GM18870 (cell line): ENCODE results near the gene AACS.

ENCODE experiments used
- ATAC-seq: cut with Tn5 transposase; IDR thresholded peaks from one replicate; pipeline ENCODE4 v1.9.1; 2021; ENCODE audit warnings: moderate library complexity; ENCODE audit not compliant: unreplicated experiment

Gene AACS

DNA sequence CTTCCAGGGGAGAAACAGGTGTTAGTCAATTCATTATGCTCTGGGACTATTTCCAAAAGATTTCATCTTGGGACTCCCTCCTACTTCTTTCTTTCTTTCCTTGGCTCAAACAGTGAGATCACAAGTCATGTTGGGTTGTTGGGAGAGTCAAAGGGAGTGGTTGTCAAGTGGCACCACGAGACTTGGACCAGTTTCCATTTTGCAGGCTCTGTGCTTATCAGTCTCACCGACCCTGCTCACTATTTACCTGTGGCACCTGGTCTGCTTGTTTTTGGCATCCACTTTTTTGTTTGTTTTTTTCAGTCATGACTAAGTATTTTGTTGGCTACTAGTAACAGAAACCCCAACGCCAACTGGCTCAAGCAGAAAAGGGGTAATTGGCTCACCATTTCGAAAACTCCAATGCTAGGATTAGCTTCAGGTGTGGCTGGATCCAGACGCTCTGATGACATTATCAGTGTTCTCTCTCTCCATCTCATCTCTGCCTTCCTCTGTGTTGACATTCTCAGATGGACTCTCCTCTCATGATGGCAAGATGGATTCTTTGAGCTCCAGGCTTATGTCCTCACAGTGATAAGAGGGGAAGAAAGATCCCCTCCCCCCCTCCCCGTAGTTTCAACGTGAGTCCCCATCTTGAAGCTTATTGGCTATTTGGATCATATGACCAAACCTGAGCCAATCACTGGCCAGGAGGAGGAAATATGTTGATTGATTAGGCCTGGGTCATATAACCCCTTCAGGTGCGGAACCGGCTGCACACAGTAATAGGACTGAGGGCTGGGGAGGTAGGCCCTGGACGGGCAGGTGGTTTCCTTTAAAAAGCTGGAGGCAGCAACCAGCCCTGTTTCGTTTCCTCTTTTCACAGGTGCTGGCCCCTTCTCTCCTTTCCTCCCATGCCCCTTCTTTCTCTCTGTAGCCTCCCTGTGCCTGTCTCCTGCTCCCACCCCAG, 84.2 kb downstream of the AACS start:
- ATAC-seq: peak; percentile 97

DNA sequence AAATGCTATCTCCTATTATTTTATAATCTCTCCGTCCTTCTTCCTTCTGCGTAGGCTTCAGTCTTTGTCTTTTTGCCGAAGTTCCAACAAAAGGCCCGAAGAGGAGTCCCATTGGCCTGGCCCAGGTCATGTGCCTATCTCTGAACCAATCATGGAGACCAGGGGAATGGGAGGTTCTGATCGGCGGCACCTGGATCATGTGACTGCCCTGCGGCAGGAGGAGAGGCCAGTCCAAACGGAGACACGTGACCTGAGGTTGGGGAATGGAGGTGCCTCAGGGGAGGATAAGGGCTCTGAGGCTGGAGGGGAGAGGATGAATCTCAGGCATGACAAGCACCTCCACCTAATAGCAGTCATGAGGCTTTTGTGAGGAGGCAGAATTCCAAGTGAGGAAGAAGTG, 86.0 kb downstream of the AACS start:
- ATAC-seq: no peak

DNA sequence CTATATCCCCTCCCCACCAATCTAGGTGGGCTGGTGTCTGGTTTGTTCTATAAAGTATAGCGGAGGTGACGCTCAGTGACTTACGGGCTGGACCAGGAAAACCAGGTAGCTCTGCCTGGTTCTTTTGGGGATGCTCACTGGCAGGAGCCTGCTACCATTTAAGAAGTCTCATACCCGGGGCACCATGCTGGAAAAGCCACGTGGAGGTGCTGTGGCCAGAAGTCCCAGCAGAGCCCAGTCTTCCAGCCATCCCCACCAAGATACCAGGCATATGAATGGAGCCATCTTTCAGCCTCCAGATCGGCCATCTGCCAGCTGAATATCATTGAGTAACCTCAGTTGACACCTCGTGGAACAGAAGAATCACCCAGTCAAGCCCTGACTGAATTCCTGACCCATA, 87.2 kb downstream of the AACS start:
- ATAC-seq: no peak

DNA sequence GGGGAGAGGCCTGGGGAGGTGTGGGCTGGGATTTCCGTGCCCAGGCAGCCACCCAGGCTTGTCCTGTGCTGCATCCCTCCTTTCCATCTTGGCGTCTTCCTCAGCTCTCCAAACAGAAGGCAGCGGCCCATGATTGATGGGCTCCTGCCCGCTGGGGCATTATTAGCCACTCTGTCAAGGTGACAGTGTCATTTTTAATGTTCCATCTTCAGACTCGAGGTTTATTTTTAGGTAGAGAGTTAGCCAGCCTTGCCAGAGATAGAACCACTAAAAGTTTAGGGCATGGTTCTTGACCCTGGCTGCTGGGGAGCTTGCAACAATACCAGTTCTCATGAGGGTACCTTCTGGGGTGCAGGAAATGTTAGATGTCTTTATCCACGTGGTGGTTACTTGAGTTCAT, 90.1 kb downstream of the AACS start:
- no peak for ATAC-seq

DNA sequence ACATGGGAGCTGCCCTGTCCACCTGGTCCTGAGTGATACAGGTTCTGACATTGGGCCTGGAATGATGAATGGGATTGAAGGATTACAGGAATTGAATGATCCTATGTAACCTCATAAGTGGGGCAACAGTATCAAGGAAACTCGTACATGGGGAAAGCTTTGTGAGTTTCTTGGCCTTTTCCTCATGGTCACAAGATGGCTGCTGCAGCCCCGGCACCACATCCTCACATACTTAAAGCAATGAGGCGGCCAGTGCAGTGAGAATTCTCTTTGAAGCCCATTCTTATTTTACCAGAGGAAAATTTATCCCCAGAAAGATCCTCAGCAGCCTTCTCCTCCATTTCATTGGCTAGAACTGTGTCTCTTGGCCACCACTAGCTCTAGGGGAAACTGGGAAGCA, 91.9 kb downstream of the AACS start:
- ATAC-seq: no peak

DNA sequence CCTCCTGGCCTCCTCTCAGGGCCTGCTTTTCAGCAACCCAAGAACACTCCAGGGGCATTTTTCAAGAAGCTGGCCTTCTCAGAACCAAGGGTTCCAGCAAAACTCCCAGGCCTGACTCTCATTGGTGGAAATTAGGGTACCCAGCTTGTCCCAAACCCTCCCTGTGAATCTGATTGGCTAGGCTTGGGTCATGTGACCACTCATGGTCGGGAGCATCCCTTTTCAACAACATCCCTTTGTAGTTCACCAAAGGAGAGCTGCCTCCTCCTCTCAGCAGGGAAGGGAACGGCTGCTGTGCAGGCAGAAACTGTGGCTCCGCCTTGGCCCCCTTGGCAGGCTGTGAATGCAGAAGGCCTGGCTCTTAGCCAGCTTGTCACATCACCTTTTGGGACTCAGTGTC, 94.5 kb downstream of the AACS start:
- ATAC-seq: no peak

DNA sequence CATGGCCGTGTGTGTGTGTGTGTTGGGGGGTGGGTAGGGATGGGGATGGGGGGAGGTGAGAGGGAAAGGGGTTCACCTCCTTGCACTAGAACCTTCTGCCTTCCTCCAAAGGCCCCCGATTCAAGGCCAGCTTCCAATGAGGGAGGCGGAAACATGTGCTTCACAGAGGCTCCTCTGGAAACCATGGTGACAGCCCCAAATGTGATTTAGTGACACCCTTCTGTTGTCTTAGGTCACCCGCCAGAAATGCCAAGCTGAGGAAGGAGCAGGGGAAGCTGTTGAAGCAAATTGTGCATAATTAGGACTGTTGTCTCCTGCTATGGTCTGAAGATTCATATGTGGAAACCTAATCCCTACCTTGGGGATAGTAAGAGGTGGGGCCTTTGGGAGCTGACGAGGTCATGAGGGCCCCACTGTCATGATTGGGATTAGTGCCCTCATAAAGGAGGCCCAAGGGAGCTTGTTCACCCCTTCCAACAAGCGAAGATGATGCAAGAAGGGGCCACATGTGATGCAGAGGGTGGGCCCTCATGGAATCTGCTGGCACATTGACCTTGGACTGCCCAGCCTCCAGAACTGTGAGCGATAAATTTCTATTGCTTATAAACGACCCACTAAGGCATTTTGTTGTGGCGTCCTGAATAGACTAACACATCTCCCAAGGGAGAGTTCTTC, 95.2 kb downstream of the AACS start:
- ATAC-seq: no peak

DNA sequence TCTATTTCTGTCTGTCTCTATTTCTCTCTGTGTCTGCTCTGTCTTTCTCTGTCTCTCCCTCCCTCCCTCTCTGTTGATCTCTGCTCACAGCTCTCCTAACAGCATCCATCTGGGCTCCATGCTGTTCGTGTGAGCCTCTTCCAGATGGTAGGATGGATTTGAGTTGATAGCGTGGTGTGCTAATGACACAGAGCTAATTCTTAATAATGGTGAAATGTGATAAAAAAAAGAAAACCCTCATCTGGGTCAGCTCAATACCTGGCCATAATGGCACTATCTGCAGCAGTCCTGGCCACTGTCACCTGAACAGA, 96.4 kb downstream of the AACS start:
- ATAC-seq: no peak

DNA sequence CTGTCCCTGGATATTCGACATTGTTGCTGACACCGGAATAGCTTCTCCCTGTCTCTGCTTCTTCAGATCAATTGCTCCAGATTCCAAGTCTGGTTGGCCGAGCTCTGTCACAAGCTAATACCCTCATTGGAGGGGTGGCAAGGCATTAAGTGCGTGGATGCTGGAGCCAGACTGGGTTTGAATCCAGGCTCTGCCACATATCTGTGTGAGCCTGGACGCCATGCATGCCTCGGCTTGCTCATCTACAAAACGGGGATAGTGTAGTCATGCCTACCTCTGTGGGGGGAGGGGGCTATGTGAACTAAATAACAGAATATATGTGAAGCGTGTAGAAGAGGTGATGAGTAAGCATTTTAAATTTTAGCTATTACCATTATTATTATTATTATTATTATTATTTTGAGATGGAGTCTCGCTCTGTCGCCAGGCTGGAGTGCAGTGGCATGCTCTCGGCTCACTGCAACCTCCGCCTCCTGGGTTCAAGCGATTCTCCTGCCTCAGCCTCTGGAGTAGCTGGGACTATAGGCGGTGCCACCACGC, 97.3 kb downstream of the AACS start:
- no peak for ATAC-seq

DNA sequence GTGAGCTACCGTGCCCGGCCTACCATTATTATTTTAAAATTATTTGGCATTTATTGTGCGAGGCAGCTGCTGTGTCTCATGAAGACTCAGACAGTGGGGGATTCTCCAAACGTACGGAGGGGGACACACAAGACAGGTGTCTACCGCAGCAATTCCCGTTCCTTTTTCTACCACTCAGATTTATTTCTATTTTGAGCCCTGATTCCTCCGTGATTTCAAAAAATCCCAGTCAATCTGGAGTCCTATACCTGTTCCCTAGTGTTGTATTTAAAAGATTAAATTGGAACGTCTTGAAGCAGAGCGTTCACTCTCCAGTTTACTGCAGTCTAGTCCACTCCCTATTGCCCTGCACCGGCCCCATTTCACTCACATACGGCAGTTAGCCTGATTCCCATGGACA, 97.9 kb downstream of the AACS start:
- ATAC-seq: no peak

DNA sequence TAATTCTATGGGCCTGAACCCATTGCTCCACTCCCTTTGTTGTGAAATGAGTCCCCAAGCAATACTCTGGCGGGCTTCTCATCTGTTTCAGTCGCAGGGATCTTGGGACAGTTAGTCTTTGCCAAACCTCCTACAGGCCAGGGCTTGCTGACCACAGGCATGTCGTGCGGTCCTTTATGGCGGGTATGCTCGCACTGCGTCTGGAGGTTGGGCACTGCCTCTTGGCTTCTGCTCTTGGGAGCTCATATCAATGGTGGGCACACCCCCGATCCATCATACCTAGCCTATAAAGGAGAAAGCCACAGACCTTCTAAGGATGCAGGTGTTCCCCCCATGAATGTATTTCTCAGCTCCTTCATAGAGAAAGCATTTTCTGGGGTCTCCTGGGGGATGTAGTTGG, 99.3 kb downstream of the AACS start:
- ATAC-seq: no peak

DNA sequence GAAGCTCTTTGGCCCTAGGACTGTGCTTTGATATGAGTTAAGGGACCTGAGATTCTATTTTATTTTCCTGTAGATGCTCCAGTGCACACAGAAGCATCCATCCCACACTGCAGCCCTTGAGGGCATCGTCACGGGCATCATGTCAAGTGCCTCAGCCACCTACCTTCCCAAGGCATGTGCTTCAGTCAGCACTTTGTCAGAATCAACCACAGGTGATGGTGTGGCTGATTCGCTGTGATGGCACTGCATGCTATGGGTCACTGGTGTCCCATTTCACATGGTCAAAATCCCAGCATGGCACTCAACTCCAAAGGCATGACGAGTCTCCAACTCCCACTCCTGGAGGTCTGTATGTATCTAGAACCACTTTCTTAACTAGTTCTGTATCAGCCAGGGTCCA, 100.8 kb downstream of the AACS start:
- no peak for ATAC-seq

DNA sequence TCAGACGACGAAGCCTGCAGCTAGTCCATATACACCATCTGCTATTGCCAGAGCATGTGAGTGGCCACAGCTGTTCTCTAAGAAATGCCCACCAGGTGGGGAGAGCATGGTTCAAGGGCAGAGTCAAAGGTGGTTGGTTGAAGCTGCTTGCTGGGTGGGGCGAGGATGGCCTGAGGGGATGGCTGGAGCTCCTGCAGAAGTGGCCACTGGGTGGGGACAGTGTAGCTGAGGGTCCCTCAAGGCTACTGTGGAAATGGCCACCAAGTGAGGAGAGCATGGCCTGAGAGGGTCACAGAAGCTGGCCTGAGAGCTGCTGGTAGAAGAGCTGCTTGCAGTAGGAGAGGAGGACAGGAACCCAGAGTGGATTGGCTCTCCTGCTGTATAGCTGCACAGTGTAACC, 102.4 kb downstream of the AACS start:
- ATAC-seq: no peak

DNA sequence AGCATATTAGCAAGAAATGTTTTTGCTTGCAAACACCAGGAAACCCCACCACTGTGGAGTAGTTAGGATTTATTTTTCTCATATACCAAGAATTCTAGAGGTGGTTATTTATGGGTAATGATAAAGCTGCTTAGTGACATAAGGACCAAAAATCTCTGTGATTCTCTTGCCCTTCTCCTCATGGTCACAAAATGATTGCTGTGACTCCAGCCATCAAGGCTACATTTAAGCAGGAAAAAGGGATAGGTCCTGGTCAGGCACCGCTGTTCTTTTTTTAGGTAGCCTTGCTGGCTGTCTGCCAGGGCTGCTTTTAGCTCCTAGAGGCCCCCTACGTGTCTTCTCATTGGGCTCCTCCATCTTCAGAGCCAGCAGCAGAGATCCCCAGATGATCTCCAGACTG, 104.2 kb downstream of the AACS start:
- ATAC-seq: no peak

DNA sequence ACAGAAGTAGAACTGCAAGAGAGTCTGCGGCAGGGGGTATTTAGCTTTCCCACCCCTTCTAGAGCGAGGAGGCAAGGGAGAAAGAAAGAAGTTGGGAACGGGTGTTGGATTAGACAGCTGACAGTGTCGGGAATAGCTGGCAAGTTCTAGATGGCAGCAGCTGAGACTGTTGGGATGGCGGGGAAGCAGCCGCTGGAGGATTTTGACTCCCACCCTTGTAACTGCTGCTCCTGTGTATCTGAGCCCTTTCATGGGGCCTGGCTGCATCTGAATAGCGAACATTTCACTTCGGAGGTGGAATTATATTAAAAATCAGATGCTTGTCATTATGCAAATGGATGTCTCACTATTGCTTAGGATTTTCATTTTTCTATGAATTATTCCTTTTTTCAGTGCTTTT, 104.6 kb downstream of the AACS start:
- no peak for ATAC-seq

DNA sequence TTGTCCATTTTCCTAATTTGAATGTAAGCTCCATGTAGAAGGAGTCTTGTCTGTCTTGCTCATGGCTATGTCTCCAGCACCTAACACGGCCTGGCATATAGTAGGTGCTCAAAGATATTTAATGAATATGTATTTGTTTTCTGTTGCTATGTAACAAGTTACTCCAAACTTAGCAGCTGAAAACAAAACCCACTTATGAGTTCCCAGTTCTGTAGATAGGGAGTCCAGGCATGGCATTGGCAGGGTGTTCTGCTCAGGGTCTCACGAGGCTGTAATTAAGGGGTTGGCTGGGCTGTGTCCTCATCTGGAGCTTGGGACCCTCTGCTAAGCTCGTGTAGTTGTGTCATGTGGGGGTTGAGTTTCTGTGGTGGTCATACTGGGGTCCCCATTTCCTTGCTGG, 106.0 kb downstream of the AACS start:
- ATAC-seq: no peak

DNA sequence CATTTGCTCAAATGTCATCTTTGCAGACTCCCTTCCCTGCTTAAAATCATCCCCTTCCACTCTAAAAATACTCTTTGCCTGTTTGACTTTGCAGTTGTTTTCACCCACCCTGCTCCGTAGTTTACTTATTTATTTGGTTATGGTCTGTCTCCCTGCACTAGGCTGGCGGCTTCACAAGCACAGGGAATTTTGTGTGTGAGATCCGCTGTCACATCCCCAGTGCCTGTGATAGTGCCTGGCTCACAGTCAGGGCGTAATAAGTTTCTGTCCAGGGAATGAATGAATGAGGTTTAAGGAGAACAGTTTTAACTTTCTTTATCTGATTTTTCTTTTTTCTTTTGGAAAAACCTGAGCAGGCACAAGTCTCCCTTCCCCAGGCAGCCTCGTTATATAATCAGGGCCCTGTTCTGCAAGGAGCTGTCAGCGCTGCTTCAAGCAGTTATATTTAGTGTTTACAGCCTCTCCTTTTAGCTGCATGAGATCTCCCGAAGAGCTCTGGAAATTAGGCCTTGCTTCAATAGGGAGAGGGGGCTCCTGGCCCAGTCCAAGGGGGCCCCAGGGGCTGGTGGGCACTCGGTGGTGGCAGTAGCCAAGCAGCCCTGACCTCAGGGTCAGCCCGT, 107.1 kb downstream of the AACS start:
- no peak for ATAC-seq

DNA sequence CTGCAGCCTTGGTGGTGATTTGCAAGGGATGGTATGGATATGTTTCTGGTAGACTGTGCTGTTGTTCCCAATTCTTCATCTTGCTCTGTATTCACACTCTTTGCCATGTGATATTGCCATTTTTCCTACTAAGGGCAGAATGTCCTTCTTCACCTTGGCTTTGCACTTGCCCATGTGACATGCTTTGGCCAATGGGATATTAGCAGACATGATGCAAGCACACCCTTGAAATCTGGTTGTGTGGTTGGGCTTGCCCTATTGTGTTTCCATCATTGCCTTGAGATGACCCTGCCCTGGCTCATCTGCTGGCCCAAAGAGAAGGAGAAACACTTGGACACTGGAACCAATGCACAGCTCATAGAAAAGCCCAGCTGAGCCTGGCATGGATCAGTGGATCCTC, 110.3 kb downstream of the AACS start:
- ATAC-seq: no peak

DNA sequence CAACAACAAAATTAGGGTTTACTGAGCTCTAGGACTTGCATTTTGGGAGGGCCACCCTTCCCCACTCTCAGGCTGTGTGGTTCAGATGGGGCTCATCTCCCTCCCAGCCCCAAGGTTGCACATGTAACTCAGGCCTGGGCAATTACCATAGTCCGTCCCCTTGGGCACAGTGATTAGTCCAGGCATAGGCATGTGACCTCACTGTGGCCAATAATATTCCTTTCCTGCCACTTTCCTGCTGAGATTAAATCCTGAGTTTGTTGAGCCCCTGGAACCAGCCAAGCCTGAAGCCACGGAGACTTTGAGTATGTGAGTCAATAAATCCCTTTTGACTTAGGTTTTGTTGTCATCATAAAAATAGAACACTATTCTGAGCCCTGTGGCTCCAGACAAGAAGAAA, 113.0 kb downstream of the AACS start:
- peak; percentile 53 for ATAC-seq

DNA sequence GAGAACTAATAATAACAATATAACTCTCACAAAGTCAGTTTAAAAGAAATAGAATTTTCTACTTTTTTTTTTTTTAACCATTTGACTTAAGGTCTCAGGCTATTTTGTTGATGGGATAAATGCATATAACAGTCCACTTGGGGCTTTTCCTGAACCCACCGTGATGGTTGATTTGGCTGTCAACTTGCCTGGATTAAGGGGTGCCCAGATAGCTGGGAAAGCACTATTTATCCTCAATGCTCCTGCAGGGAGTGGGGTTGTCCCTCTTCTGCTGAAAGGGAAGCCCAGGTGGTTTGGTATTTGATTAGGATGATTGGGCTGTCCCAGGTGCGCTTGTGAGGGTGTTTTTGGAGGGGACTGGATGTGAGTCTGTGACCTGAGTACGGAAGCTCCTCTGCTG, 114.9 kb downstream of the AACS start:
- ATAC-seq: no peak

DNA sequence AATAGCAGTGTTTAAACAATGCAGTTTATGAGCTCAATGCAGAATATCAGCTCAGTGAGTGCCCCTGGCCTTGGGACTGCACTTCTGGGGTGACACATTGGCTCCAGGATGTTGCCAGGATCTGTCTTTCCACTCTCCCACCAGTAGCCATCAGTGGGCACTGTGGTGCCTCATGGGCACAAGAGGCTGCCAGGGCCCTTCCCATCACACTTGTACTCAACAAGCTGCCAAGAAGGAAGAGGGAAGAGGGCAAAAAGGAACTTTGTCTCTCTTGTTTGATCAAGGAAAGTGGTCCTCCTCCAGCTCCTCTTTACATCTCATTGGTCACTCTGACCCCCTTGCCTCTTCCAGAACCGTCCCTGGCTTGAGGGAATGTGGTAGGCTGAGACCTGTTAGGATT, 115.9 kb downstream of the AACS start:
- no peak for ATAC-seq
